ENCODE measurements around the gene UQCRQ.

Gene UQCRQ

GRCh38 chr5:132872788-132873118, 6.3 kb downstream of the UQCRQ start:
- no peak for DNase-seq

GRCh38 chr5:132873119-132873929, 6.9 kb downstream of the UQCRQ start, which contains the start of gene LEAP2:
Gene LEAP2, plus strand, starts transcription at chr5:132873668. Its CDS starts 27 bp downstream, at chr5:132873695.
- no peak for DNase-seq

- no peak for DNase-seq
These were observed 7.5 kb downstream of the UQCRQ start for GRCh38 chr5:132873930-132874271.

- no peak for DNase-seq
These were observed 9.7 kb downstream of the UQCRQ start for GRCh38 chr5:132876020-132876759.

- DNase-seq = no peak
These were observed 11.0 kb downstream of the UQCRQ start for GRCh38 chr5:132877466-132877865.

GRCh38 chr5:132877938-132878337, 11.5 kb downstream of the UQCRQ start:
- no peak for DNase-seq

- no peak for DNase-seq
These were observed 16.9 kb downstream of the UQCRQ start for GRCh38 chr5:132883261-132883834.

- DNase-seq = no peak
These were observed 18.1 kb downstream of the UQCRQ start for GRCh38 chr5:132884548-132884947.

- DNase-seq = no peak
These were observed 19.8 kb downstream of the UQCRQ start for GRCh38 chr5:132886064-132886823.

GRCh38 chr5:132887283-132887682, 20.8 kb downstream of the UQCRQ start:
- no peak for DNase-seq

- DNase-seq = no peak
These were observed 23.1 kb downstream of the UQCRQ start for GRCh38 chr5:132889501-132889900.

- no peak for DNase-seq
These were observed 24.4 kb downstream of the UQCRQ start for GRCh38 chr5:132890817-132891216.

- no peak for DNase-seq
These were observed 29.4 kb downstream of the UQCRQ start for GRCh38 chr5:132895719-132896305.

- no peak for DNase-seq
These were observed 30.2 kb downstream of the UQCRQ start for GRCh38 chr5:132896685-132897084.

- DNase-seq = no peak
These were observed 31.7 kb downstream of the UQCRQ start for GRCh38 chr5:132898094-132898493.

- no peak for DNase-seq
These were observed 34.6 kb downstream of the UQCRQ start for GRCh38 chr5:132901036-132901435.

GRCh38 chr5:132901730-132902129, 35.3 kb downstream of the UQCRQ start:
- DNase-seq = no peak

- no peak for DNase-seq
These were observed 39.5 kb downstream of the UQCRQ start for GRCh38 chr5:132905938-132906337.

GRCh38 chr5:132907161-132907560, 40.7 kb downstream of the UQCRQ start:
- DNase-seq = no peak

- DNase-seq = no peak
These were observed 43.3 kb downstream of the UQCRQ start for GRCh38 chr5:132909702-132910101.

- DNase-seq = no peak
These were observed 49.2 kb downstream of the UQCRQ start for GRCh38 chr5:132915681-132916080.

GRCh38 chr5:132916086-132916485, 49.6 kb downstream of the UQCRQ start:
- no peak for DNase-seq
